Psoas muscle (tissue), 8 donors: ENCODE data around the gene METTL22. TPM values are rescaled to one million over a fixed set of nuclear protein-coding genes. Genes with fewer than 3 reads are reported as not detected.

Experiments used
- ATAC-seq, 4 donors: fragments of 200-7000 bp; cut with Tn5 transposase; one replicate each; pipeline ENCODE4 v1.9.1; 2020; ENCODE audit warnings: moderate library complexity in 3 of 4, mild to moderate bottlenecking in 2 of 4
- DNase-seq, 2 donors: peaks; one replicate each; pipeline ENCODE4 v3.0.0-alpha.2; 2020
- H3K27ac ChIP-seq: fragments of 200-600 bp; one replicate; pipeline ENCODE4 v1.8.0; 2022
- H3K27me3 ChIP-seq, 3 donors: fragments of 200-600 bp in 1 of 3; one replicate each; pipeline versions ENCODE4 v1.6.1 to v1.8.0; 2013 to 2022; ENCODE audit warnings: low read length in 2 of 3, mild to moderate bottlenecking in 2 of 3, moderate library complexity in 1 of 3; ENCODE audit not compliant: insufficient read depth in 3 of 3
- H3K36me3 ChIP-seq, 2 donors: fragments of 200-600 bp in 1 of 2; one replicate each; pipeline versions ENCODE4 v1.6.1 to v1.8.0; 2013 to 2022; ENCODE audit warnings: low read depth in 1 of 2, mild to moderate bottlenecking in 1 of 2, moderate library complexity in 1 of 2; ENCODE audit not compliant: insufficient read depth in 1 of 2
- H3K4me1 ChIP-seq: fragments of 200-600 bp; one replicate; pipeline ENCODE4 v1.8.0; 2022
- H3K4me3 ChIP-seq: fragments of 200-600 bp; one replicate; pipeline ENCODE4 v1.8.0; 2022; ENCODE audit warnings: mild to moderate bottlenecking
- H3K9me3 ChIP-seq: fragments of 200-600 bp; one replicate; pipeline ENCODE4 v1.8.0; 2022
- WGBS, 3 donors: extraction: QIAGEN DNeasy Blood & Tissue Kit; methylation state at CpG; one replicate each; pipeline versions ENCODE4 v1.1.6 to v1.1.7; 2013; 5-methylcytosine and 5-hydroxymethylcytosine counted together
- intact Hi-C, 2 donors: fragments of 100-400 bp; cut with DNase I; formaldehyde crosslinking; loops; one replicate each; pipeline versions ENCODE4 v1.11.0 to v1.14.2; 2022
- polyA plus RNA-seq, 3 donors: library from polyadenylated mRNA; stranded (reverse); fragments of 200-250 nt; gene quantifications; one replicate each; pipeline ENCODE4 v1.2.3, GENCODE V29; 2013
- total RNA-seq, 4 donors: library from RNA; stranded (reverse); fragmentation: NEBNext Ultra II Directional in 2 of 4; extraction: Animal tissue kit (Norgen Biotek cat#: 25700) in 2 of 4; gene quantifications; one replicate each; pipeline versions ENCODE4 v1.2.1 to v1.2.4, GENCODE V29; 2021 to 2023
- TF ChIP-seq, protein P1 (sequence below): fragments of 200-600 bp; IDR thresholded peaks from one replicate; pipeline ENCODE4 v1.8.0; 2022; ENCODE audit warnings: antibody characterized with exemption
- donor health status: healthy with polysubstance abuse.
- donor health status: DM: no; HTN: no; CAD: no; lungs with moderate emphysema.
- donor health status: Bipolar disorder and iron deficiency.
- donor health status: healthy.
- donor health status: DM: yes; HTN: yes; CAD: no.
- donor health status: DM: no; HTN: no; CAD: no.
- donor health status: DM: no; HTN: no; CAD: no.
- donor health status: DM: yes; HTN: yes; CAD: no.

The METTL22 gene
- total and polyA plus RNA-seq, 7 donors = 46.7 to 85.9 (median 71.5) TPM

DNA sequence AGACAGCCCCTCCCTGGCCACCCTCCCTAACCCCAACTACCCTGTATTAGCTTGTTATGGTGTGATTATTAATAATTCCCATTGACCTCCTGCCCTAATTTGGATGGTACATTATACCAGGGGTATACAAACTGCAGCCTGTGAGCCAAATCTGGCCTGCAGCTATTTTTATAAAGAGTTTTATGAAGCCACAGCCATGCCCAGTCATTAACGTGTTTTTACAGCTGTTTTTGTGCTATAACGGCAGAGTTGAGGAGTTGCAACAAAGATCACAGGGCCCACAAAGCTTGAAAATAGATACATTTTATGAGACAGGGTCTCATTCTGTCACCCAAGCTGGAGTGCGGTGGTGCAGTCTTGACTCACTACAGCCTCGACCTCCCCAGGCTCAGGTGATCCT lies 6.0 kb downstream of the METTL22 start:
- Histone ChIP-seq H3K9me3 (no peaks in the 10 kb centered on the region), H3K4me1 (peaks cover 18% of the 10 kb centered on the region), H3K4me3 (no peak overlapping the region), H3K27me3 (no peaks in the 10 kb centered on the region), H3K27ac (no peak overlapping the region), H3K36me3 (peaks cover 17 to 73% of the 10 kb centered on the region in 2 donors)
- DNase-seq = no peak
- intact Hi-C loops = no loop called here
- TF ChIP-seq, protein P1, sequence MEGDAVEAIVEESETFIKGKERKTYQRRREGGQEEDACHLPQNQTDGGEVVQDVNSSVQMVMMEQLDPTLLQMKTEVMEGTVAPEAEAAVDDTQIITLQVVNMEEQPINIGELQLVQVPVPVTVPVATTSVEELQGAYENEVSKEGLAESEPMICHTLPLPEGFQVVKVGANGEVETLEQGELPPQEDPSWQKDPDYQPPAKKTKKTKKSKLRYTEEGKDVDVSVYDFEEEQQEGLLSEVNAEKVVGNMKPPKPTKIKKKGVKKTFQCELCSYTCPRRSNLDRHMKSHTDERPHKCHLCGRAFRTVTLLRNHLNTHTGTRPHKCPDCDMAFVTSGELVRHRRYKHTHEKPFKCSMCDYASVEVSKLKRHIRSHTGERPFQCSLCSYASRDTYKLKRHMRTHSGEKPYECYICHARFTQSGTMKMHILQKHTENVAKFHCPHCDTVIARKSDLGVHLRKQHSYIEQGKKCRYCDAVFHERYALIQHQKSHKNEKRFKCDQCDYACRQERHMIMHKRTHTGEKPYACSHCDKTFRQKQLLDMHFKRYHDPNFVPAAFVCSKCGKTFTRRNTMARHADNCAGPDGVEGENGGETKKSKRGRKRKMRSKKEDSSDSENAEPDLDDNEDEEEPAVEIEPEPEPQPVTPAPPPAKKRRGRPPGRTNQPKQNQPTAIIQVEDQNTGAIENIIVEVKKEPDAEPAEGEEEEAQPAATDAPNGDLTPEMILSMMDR = no peak
- WGBS, 3 donors = 64 to 82% (median 71%) methylated on average over 4 of the region's 4 CpGs
- no peak for ATAC-seq

DNA sequence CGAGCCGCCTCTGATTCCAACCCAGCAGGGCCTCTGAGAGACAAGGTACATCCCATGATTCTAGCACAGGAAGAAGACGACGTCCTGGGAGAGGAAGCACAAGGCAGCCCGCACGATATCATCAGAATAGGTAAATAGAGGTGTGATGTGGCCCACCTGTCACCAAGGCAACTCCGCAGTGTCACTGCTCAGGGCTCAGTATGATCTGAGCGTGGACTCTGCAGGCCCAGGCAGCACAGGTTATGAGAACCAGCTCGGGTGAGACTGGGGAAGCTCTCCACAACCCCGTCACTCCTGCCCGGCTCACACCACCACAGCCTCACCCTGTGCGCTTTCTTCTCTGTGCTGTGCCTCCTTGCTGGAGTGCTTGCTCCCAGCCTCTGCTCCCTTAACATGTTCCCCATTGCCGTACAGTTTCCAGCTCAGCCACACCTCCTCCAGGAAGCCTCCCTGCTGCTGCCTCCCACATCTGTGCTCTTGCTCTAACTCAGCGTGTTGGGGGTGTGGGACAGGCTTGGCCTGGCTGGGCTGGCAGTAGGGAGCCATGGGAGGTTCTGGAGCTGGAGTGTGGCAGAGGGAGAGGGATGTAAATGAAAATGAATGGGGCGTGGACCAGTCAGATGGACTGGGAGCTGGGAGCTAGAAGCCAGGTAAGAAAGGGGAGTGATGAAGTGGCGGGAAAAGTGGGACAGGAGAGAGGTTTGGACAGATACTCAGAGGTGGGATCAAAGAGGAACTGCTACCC lies 7.7 kb downstream of the METTL22 start:
- no peak for ATAC-seq
- WGBS, 3 donors = 94 to 95% (median 95%) methylated on average over 16 of the region's 16 CpGs
- TF ChIP-seq, protein P1 = no peak
- intact Hi-C loops = no loop called here
- no peak for DNase-seq
- peaks cover 17 to 89% of the 10 kb centered on the region in 2 donors for H3K36me3 ChIP-seq
- no peak overlapping the region for H3K4me3 ChIP-seq
- no peaks in the 10 kb centered on the region for H3K9me3 ChIP-seq
- H3K27ac ChIP-seq = no peak overlapping the region
- peaks cover 1% of the 10 kb centered on the region for H3K4me1 ChIP-seq
- no peaks in the 10 kb centered on the region for H3K27me3 ChIP-seq

DNA sequence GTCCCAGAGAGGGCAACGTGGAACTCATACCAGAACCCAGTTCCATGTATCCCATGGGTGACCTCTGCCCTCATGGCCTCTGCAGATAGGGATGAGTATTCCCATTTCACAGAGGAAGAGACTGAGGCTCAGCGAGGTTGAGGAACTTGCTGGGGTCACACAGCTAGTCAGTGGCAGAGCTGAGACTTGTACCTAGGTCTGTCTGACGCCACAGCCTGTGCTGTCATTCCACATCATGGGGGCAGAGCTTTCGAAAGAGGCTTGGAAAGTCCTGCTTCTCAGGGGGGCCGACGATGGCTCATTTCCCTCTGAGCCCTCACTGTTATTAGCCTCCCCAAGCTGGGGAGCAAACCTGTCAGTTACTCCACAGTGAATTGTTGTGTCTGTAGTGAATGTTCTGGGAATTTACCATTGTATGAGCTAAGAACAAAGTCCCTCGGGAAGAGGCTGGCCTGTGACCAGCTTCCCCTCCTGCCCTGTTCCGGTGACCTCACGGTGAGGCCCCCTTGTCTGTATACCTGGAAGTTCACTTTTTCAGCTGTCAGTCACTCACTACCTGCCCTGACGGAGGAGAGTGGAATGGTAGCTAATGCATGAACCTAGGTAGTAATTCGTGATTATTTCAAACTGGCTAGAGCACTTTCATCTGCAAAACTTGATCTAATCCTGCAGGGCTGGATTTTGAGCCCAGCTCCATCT lies 8.9 kb downstream of the METTL22 start:
- DNase-seq = no peak
- TF ChIP-seq, protein P1 = no peak
- Histone ChIP-seq H3K4me3 (no peak overlapping the region), H3K27ac (peak overlapping the region; percentile 9), H3K9me3 (no peaks in the 10 kb centered on the region), H3K27me3 (no peaks in the 10 kb centered on the region), H3K4me1 (no peaks in the 10 kb centered on the region), H3K36me3 (peaks cover 17 to 99% of the 10 kb centered on the region in 2 donors)
- WGBS, 3 donors = 88 to 90% (median 90%) methylated on average over 11 of the region's 11 CpGs
- ATAC-seq = no peak
- intact Hi-C loops = no loop called here

DNA sequence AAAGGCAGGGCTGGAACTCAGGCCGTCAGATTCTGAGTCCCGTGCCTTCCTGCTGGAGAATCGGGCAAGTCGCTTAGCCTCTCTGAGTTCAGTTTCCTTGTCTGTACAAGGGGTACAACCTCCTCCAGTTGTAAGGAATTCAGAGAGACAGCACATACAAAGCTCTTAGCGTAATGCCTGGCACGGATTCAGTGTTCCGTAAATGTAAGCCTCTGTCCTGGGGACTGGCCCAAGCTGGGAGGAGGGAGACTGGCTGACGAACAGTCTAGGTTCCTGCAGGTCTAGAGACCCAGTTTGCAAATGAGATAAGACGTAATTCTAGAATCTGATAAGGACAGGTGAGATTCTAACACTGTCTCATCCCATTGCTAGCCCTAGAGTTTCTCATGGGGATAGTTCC lies 9.9 kb downstream of the METTL22 start:
- 75 to 89% (median 78%) methylated on average over 9 of the region's 9 CpGs for WGBS, 3 donors
- DNase-seq = no peak
- Histone ChIP-seq H3K4me3 (no peak overlapping the region), H3K27me3 (no peaks in the 10 kb centered on the region), H3K27ac (no peak overlapping the region), H3K36me3 (peaks cover 15 to 99% of the 10 kb centered on the region in 2 donors), H3K9me3 (no peaks in the 10 kb centered on the region), H3K4me1 (no peaks in the 10 kb centered on the region)
- peak in 3 of 4 donors; percentile 49 to 71 (median 67) for ATAC-seq
- TF ChIP-seq, protein P1 = no peak
- intact Hi-C loops = no loop called here
